Panc1 (cell line): ENCODE data around the gene MYLK. TPM values are rescaled to one million over a fixed set of nuclear protein-coding genes. Genes with fewer than 3 reads are reported as not detected.

Experiments used
- ATAC-seq: fragments of 200-7000 bp; cut with Tn5 transposase; 2 replicates; pipeline ENCODE4 v1.9.1; 2020; ENCODE audit warnings: mild to moderate bottlenecking, moderate library complexity
- BruUV-seq: library from RNA; stranded (reverse); fragments of 400-500 nt; replicated peaks from 2 replicates; lab custom pipeline; 2021; lab: Mats Ljungman, UMichigan
- CTCF ChIA-PET: fragments of 300-600 bp; sonication (Branson Sonifier 250); formaldehyde crosslinking; loops from one replicate; lab custom pipeline; 2022; ENCODE audit warnings: antibody characterized with exemption; lab: Charles Lee
- POLR2A ChIA-PET: fragments of 300-600 bp; sonication (Branson Sonifier 250); formaldehyde crosslinking; loops from one replicate; lab custom pipeline; 2022; ENCODE audit warnings: antibody characterized with exemption; lab: Charles Lee
- DNase-seq: peaks from one replicate; pipeline ENCODE4 v3.0.0-alpha.2; 2010; ENCODE audit warnings: low read depth, low spot score
- H3K27ac ChIP-seq: 2 replicates; pipeline ENCODE4 v1.5.1; 2011; ENCODE audit warnings: mild to moderate bottlenecking, low read length, inconsistent platforms
- H3K27me3 ChIP-seq: fragments of 200-500 bp; sonication (Bioruptor generic); 2 replicates; pipeline ENCODE4 v1.6.0; 2014; ENCODE audit warnings: low read length, inconsistent platforms; ENCODE audit not compliant: control insufficient read depth, insufficient read depth
- H3K36me3 ChIP-seq: fragments of 200-500 bp; sonication (Bioruptor generic); 2 replicates; pipeline ENCODE4 v1.5.1; 2014; ENCODE audit warnings: inconsistent platforms, mild to moderate bottlenecking, low read length, moderate library complexity; ENCODE audit not compliant: control insufficient read depth, insufficient read depth
- H3K4me1 ChIP-seq: 2 replicates; pipeline ENCODE4 v1.5.1; 2011; ENCODE audit warnings: inconsistent platforms, mild to moderate bottlenecking, low read length, moderate library complexity; ENCODE audit not compliant: control insufficient read depth, insufficient read depth
- H3K4me3 ChIP-seq, 2 experiments: 2 replicates each; pipeline ENCODE4 v1.5.1; 2011 to 2012; ENCODE audit warnings: low read depth in 2 of 2, low read length in 2 of 2, mild to moderate bottlenecking in 2 of 2, inconsistent platforms in 1 of 2, moderate library complexity in 1 of 2
- H3K9me3 ChIP-seq: fragments of 200-500 bp; sonication (Bioruptor generic); 2 replicates; pipeline ENCODE4 v1.5.1; 2014; ENCODE audit warnings: low read depth, mild to moderate bottlenecking, inconsistent platforms, low read length, moderate library complexity; ENCODE audit not compliant: control insufficient read depth, insufficient read depth
- POLR2AphosphoS5 ChIP-seq: IDR thresholded peaks from 2 replicates; pipeline ENCODE4 v1.6.1; 2012; ENCODE audit warnings: mild to moderate bottlenecking, low read depth, low read length, moderate library complexity
- SIN3A ChIP-seq: IDR thresholded peaks from 2 replicates; pipeline ENCODE4 v1.6.1; 2012; ENCODE audit warnings: low read depth, mild to moderate bottlenecking, low read length, moderate library complexity, borderline replicate concordance; ENCODE audit not compliant: insufficient read depth
- TCF7L2 ChIP-seq: IDR thresholded peaks from 2 replicates; pipeline ENCODE4 v1.6.1; 2011; ENCODE audit warnings: mild to moderate bottlenecking, low read depth, low read length, inconsistent platforms
- in situ Hi-C: cut with HindIII; loops from 2 replicates; pipeline ENCODE4 v1.10.0; 2016; ENCODE audit warnings: low sequenced_read_pairs, low pct_unique_long_range_greater_than_20kb
- intact Hi-C: fragments of 100-400 bp; cut with micrococcal nuclease; formaldehyde crosslinking; loops from one replicate; pipeline ENCODE4 v1.10.0; 2022; ENCODE audit not compliant: unreplicated experiment
- total RNA-seq: library from RNA; stranded (reverse); gene quantifications from one replicate; pipeline ENCODE4 v1.2.1, GENCODE V29; 2021; ENCODE audit not compliant: unreplicated experiment
- TF ChIP-seq, protein P1 (sequence below), 2 experiments: IDR thresholded peaks; 2 replicates each; pipeline ENCODE4 v1.6.1; 2011 to 2012; ENCODE audit warnings: low read depth in 2 of 2, control low read depth in 1 of 2, low read length in 1 of 2, mild to moderate bottlenecking in 1 of 2, moderate library complexity in 1 of 2; ENCODE audit not compliant: insufficient read depth in 1 of 2
- TF ChIP-seq, protein P2 (sequence below): fragments of 450-650 bp; IDR thresholded peaks from 2 replicates; pipeline ENCODE4 v1.5.1; 2017; ENCODE audit warnings: mild to moderate bottlenecking

Gene MYLK
- total RNA-seq, 1 experiment from 2014 or later = 29.7 TPM

DNA sequence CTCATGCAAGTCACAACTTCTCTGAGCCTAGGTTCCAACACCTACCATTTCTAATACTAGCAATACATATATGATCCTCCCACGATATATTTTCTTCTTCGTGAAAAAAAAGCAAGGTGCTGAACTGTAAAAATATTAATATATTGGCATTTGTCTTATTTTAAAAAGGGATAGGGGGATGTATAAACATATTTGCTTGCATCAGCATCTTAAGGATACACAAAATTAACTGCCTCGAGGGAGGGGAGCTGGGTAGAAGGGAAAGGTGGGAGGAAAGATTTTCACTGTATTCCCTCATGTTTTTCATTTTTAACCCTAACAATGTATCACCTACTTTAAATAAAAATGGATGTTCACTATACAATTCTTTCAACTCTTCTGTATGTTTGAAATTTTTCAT lies 300.6 kb downstream of the MYLK start:
- in situ Hi-C loops = no loop called here
- POLR2A ChIA-PET = no interaction called here

DNA sequence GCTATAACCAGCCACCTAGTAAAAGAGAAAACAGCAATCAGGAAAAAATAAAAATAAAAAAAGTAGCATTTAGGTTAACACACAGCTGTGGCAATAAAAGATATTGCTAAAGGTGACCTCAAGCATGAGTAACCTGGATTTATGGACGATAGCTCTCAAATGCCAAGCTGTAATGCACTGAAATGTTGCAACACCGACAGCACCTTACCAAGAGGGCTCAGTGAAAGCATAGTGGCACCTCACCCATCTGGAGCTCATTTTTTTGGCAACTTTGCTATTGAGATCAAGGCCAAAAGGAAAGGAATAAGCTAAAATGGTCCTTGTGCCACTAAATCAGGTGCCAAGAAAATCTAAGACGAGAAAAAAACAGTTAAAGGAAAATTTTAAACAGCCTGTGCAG lies 301.8 kb downstream of the MYLK start:
- ATAC-seq = no peak
- no peaks in the 10 kb centered on the region for H3K9me3 ChIP-seq
- TF ChIP-seq SIN3A (no peak), TCF7L2 (no peak), POLR2AphosphoS5 (no peak)
- TF ChIP-seq, protein P1, sequence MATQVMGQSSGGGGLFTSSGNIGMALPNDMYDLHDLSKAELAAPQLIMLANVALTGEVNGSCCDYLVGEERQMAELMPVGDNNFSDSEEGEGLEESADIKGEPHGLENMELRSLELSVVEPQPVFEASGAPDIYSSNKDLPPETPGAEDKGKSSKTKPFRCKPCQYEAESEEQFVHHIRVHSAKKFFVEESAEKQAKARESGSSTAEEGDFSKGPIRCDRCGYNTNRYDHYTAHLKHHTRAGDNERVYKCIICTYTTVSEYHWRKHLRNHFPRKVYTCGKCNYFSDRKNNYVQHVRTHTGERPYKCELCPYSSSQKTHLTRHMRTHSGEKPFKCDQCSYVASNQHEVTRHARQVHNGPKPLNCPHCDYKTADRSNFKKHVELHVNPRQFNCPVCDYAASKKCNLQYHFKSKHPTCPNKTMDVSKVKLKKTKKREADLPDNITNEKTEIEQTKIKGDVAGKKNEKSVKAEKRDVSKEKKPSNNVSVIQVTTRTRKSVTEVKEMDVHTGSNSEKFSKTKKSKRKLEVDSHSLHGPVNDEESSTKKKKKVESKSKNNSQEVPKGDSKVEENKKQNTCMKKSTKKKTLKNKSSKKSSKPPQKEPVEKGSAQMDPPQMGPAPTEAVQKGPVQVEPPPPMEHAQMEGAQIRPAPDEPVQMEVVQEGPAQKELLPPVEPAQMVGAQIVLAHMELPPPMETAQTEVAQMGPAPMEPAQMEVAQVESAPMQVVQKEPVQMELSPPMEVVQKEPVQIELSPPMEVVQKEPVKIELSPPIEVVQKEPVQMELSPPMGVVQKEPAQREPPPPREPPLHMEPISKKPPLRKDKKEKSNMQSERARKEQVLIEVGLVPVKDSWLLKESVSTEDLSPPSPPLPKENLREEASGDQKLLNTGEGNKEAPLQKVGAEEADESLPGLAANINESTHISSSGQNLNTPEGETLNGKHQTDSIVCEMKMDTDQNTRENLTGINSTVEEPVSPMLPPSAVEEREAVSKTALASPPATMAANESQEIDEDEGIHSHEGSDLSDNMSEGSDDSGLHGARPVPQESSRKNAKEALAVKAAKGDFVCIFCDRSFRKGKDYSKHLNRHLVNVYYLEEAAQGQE (IDR thresholded peaks at IDR 0.05; ENCODE audit: insufficient read depth in 1 of 2, low read depth in 2 of 2, low read length in 1 of 2) = no peak
- TF ChIP-seq, protein P2, sequence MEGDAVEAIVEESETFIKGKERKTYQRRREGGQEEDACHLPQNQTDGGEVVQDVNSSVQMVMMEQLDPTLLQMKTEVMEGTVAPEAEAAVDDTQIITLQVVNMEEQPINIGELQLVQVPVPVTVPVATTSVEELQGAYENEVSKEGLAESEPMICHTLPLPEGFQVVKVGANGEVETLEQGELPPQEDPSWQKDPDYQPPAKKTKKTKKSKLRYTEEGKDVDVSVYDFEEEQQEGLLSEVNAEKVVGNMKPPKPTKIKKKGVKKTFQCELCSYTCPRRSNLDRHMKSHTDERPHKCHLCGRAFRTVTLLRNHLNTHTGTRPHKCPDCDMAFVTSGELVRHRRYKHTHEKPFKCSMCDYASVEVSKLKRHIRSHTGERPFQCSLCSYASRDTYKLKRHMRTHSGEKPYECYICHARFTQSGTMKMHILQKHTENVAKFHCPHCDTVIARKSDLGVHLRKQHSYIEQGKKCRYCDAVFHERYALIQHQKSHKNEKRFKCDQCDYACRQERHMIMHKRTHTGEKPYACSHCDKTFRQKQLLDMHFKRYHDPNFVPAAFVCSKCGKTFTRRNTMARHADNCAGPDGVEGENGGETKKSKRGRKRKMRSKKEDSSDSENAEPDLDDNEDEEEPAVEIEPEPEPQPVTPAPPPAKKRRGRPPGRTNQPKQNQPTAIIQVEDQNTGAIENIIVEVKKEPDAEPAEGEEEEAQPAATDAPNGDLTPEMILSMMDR = no peak
- peak overlapping the region; percentile 21; the same call in 1 of the 2 replicates for H3K27ac ChIP-seq
- DNase-seq = no peak
- H3K4me3 ChIP-seq = no peak overlapping the region
- intact Hi-C loops (no loop called here), in situ Hi-C loops (no loop called here)
- ChIA-PET POLR2A (no interaction called here), CTCF (no interaction called here)
- no TSS peak for BruUV-seq
- H3K36me3 ChIP-seq = peaks cover 18% of the 10 kb centered on the region
- H3K27me3 ChIP-seq = no peaks in the 10 kb centered on the region
- H3K4me1 ChIP-seq = peaks cover 28% of the 10 kb centered on the region

More for the DNA sequence above, 300.6 kb downstream of the MYLK start:
- peaks cover 28% of the 10 kb centered on the region for H3K4me1 ChIP-seq
- TF ChIP-seq TCF7L2 (no peak), POLR2AphosphoS5 (no peak), SIN3A (no peak)
- TF ChIP-seq, protein P1 (IDR thresholded peaks at IDR 0.05; ENCODE audit: insufficient read depth in 1 of 2, low read depth in 2 of 2, low read length in 1 of 2) = no peak
- TF ChIP-seq, protein P2 = no peak
- H3K9me3 ChIP-seq = no peaks in the 10 kb centered on the region
- peaks cover 15% of the 10 kb centered on the region for H3K36me3 ChIP-seq
- CTCF ChIA-PET = no interaction called here
- no peak for ATAC-seq
- DNase-seq = no peak
- peak overlapping the region; percentile 92 to 98 for H3K4me3 ChIP-seq
- intact Hi-C loops = no loop called here
- H3K27me3 ChIP-seq = no peaks in the 10 kb centered on the region
- TSS peak; percentile 85 for BruUV-seq
- peak overlapping the region; percentile 63 for H3K27ac ChIP-seq
